NT2/D1 (cell line): ENCODE data around the gene RCN1.

ENCODE experiments used
- SUZ12 ChIP-seq: IDR thresholded peaks from 2 replicates; pipeline ENCODE4 v1.6.1; 2011; ENCODE audit not compliant: insufficient read length, insufficient read depth; ENCODE audit errors: extremely low read depth
- YY1 ChIP-seq: IDR thresholded peaks from 2 replicates; pipeline ENCODE4 v1.6.1; 2011; ENCODE audit not compliant: insufficient read length, insufficient read depth
- ZNF274 ChIP-seq: IDR thresholded peaks from 2 replicates; pipeline ENCODE4 v1.6.1; 2011; ENCODE audit warnings: mild to moderate bottlenecking, low read depth, low read length

DNA sequence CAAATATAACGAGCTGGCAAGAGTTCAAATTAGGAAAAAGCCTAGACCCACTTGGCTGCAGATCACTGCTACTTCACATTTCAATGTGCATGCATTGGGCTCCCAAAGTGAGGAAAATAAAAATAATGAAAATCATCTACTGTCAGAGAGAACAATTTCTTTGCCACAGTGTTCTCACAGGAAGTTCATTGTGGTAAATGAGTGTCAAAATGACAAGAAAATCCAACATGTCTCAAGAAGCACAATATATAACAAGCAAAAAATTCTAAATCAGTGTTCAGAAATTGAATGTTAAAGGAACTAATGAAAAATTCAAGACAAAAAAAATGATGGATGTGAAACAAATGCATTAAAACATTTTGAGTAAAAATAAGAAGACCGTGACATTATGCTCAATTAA, 31.3 kb downstream of the RCN1 start:
- TF ChIP-seq YY1 (no peak), SUZ12 (no peak), ZNF274 (no peak)
